22Rv1 (cell line): ENCODE data around the gene HPSE2.

ENCODE experiments used
- ZFX ChIP-seq: fragments of 450-650 bp; IDR thresholded peaks from 2 replicates; pipeline ENCODE4 v1.6.1; 2017; ENCODE audit warnings: antibody characterized with exemption, borderline replicate concordance
- TF ChIP-seq, protein P1 (sequence below): fragments of 450-650 bp; IDR thresholded peaks from 2 replicates; pipeline ENCODE4 v1.5.1; 2017; ENCODE audit warnings: mild to moderate bottlenecking

DNA sequence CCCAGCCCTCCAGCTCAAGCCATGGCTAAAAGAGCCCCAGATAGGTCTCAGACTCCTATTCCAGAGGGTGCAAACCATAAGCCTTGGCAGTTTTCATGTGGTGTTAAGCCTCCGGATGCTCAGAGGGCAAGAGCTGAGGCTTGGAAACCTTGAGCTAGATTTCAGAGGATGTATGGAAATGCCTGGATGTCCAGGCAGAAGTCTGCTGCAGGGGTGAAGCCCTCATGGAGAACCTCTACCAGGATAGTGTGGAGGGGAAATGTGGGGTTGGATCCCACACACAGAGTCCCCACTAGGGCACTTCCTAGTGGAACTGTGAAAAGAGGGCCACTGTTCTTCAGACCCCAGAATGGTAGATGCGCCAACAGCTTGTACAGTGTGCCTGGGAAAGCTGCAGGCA lies 13.2 kb upstream of the HPSE2 start:
- TF ChIP-seq ZFX = no peak
- TF ChIP-seq, protein P1, sequence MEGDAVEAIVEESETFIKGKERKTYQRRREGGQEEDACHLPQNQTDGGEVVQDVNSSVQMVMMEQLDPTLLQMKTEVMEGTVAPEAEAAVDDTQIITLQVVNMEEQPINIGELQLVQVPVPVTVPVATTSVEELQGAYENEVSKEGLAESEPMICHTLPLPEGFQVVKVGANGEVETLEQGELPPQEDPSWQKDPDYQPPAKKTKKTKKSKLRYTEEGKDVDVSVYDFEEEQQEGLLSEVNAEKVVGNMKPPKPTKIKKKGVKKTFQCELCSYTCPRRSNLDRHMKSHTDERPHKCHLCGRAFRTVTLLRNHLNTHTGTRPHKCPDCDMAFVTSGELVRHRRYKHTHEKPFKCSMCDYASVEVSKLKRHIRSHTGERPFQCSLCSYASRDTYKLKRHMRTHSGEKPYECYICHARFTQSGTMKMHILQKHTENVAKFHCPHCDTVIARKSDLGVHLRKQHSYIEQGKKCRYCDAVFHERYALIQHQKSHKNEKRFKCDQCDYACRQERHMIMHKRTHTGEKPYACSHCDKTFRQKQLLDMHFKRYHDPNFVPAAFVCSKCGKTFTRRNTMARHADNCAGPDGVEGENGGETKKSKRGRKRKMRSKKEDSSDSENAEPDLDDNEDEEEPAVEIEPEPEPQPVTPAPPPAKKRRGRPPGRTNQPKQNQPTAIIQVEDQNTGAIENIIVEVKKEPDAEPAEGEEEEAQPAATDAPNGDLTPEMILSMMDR = no peak
